ENCODE data around the gene S1PR4.

S1PR4 gene

GRCh38 chr19:3136684-3137055 is 41.9 kb upstream of the S1PR4 start:
- DNase-seq (ENCODE audit: low read depth): no peak
- H3K4me3 ChIP-seq (ENCODE audit: low read depth, low read length): no peak overlapping the region
- TF ChIP-seq, protein P1, sequence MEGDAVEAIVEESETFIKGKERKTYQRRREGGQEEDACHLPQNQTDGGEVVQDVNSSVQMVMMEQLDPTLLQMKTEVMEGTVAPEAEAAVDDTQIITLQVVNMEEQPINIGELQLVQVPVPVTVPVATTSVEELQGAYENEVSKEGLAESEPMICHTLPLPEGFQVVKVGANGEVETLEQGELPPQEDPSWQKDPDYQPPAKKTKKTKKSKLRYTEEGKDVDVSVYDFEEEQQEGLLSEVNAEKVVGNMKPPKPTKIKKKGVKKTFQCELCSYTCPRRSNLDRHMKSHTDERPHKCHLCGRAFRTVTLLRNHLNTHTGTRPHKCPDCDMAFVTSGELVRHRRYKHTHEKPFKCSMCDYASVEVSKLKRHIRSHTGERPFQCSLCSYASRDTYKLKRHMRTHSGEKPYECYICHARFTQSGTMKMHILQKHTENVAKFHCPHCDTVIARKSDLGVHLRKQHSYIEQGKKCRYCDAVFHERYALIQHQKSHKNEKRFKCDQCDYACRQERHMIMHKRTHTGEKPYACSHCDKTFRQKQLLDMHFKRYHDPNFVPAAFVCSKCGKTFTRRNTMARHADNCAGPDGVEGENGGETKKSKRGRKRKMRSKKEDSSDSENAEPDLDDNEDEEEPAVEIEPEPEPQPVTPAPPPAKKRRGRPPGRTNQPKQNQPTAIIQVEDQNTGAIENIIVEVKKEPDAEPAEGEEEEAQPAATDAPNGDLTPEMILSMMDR (IDR thresholded peaks at IDR 0.05; ENCODE audit: low read depth, low read length, missing control alignments): no peak
- in situ Hi-C loops (cut with HindIII; ENCODE audit: low sequenced_read_pairs): no loop called here

- in situ Hi-C loops (cut with HindIII; ENCODE audit: low sequenced_read_pairs): no loop called here
- no peak for DNase-seq (ENCODE audit: low read depth)
- no peak overlapping the region for H3K4me3 ChIP-seq (ENCODE audit: low read depth, low read length)
- TF ChIP-seq, protein P1 (IDR thresholded peaks at IDR 0.05; ENCODE audit: low read depth, low read length, missing control alignments): no peak
These were observed 41.5 kb upstream of the S1PR4 start for GRCh38 chr19:3137119-3137518.

DNA sequence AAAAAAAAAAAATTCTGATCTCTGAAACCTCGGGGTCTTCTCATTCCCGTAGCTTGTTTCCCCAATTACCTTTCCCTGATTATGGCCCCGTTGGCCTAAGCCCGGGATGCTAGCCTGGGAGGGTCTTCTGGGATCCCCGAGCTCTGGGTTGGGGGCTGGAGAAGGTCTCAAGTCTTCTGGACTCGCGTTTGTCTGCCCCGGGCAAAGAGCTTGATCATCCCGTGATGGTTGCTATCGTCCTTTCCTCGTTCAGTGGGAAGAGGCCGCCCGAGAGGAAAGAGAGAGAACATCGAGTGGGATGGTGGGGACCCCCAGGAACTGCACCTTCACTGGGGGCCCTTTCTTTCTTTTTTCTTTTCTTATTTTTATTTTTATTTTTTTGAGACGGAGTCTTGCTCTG is 40.3 kb upstream of the S1PR4 start:
- no peak for DNase-seq (ENCODE audit: low read depth)
- TF ChIP-seq, protein P1 (IDR thresholded peaks at IDR 0.05; ENCODE audit: low read depth, low read length, missing control alignments): no peak
- H3K4me3 ChIP-seq (ENCODE audit: low read depth, low read length): no peak overlapping the region
- in situ Hi-C loops (cut with HindIII; ENCODE audit: low sequenced_read_pairs): no loop called here

DNA sequence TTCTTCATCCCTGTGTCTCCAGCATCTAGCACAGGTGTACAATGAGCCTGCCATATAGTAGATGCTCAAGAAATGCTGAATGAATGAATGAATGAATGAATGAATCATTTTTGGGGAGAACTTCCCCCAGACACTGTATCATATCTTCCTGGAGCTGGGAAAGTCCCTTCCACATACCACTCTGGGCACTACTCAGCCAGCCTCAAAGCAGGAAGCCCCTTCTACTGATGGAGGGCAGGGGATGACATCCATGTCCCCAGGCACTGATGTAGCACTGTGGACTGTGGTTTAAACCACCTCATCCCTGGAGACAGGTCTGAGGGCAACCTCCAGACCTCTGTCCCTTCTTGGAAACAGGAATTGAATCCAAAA is 37.9 kb upstream of the S1PR4 start:
- H3K4me3 ChIP-seq (ENCODE audit: low read depth, low read length): no peak overlapping the region

DNA sequence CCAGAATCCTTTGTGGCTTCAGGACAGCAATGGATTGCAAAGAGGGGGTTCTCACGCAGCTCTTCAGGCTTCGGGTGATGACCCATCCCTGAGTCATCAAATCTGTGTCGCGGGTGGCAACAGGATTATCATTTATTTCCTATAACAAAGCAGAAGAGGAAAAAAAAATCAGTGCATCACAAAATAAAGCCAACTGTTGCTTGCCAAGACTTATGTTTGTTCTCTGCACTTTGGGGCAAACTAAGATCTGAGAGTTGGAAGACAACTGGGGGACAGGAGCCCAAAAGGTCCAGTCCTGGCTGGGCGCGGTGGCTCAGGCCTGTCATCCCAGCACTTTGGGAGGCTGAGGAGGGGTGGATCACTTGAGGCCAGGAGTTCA is 36.3 kb upstream of the S1PR4 start:
- no peak for DNase-seq (ENCODE audit: low read depth)
- in situ Hi-C loops (cut with HindIII; ENCODE audit: low sequenced_read_pairs): no loop called here
- TF ChIP-seq, protein P1 (IDR thresholded peaks at IDR 0.05; ENCODE audit: low read depth, low read length, missing control alignments): no peak
- H3K4me3 ChIP-seq (ENCODE audit: low read depth, low read length): no peak overlapping the region

More for the DNA sequence above, 37.9 kb upstream of the S1PR4 start:
- in situ Hi-C loops (cut with HindIII; ENCODE audit: low sequenced_read_pairs): no loop called here
- TF ChIP-seq, protein P1 (IDR thresholded peaks at IDR 0.05; ENCODE audit: low read depth, low read length, missing control alignments): no peak
- DNase-seq (ENCODE audit: low read depth): no peak

DNA sequence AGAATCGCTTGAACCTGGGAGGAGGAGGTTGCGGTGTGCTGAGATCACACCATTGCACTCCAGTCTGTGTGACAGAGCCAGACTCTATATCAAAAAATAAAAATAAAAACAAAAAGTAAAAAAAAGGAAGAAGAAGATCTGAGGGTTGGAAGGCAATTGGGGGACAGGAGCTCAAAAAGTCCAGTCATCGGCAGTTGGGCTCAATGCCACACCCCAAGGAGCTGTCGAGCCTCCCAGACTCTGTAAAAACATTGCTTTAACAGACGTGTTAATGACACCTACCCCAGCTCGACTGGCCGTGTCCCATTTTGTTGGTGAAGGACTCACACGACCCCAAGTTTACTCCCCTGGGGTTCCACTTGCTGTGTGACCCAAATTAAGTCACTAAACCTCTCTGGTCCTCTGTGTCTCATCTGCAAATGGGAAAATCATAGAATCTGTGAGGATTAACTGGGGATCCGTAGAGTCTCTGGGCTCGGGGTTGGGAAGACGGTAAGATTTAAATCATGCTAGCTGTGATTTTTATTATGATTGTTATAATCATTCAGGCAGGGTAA is 35.7 kb upstream of the S1PR4 start:
- TF ChIP-seq, protein P1 (IDR thresholded peaks at IDR 0.05; ENCODE audit: low read depth, low read length, missing control alignments): no peak
- no peak overlapping the region for H3K4me3 ChIP-seq (ENCODE audit: low read depth, low read length)
- DNase-seq (ENCODE audit: low read depth): no peak
- in situ Hi-C loops (cut with HindIII; ENCODE audit: low sequenced_read_pairs): no loop called here

Data from astrocyte of the cerebellum (primary cell).